Measurements from ENCODE around the gene GSDMA. TPM values are rescaled to one million over a fixed set of nuclear protein-coding genes. Genes with fewer than 3 reads are reported as not detected.
"Not testable (repeated sequence)": the region's sequence is repeated elsewhere in the genome, so short reads cannot be mapped to it uniquely, and the experiment has no call there.

Gene GSDMA
- total RNA-seq, 2 experiments from 2014 or later = 3.3 to 4.5 TPM

DNA sequence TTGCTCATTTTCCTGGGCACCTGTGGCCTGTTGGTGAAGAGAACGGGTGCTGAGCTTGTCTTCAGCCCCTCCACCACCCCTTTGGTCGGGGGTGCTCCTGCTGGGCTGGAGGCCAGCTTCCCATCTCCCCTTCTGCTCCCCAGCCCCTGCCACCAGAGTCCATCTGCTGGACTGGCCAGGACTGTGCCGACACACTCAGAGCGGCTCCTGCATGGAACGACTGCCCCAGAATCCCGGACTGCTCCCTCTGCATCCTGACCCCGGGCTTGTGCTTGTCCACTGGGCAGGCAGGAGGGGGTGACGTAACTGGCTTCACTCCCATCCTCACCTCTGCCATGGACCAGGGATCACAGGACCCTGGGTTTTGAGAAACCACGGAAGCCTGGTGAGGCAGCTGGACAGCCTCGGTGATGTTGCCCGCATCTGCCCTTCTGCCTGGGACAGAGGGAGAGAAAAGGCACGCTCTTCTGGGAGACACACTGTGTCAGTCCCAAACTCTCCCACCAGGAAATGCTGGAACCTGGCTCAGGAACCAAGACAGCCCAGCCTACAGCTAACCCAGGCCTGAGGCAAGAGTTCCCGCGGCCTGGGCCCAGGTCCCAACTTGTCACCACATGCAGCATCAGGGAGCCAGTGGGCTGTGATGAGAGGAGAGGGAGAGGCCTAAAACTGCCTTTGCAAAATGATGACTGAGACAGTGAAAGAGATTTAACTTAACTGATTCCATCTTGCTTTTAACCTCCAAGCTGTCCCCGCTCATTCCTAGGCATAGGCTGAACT, 16.1 kb upstream of the GSDMA start:
- Mint-ChIP-seq H3K9me3 (ENCODE audit: insufficient read depth) (no peaks in the 10 kb centered on the region), H3K4me3 (no peak overlapping the region), H3K4me1 (ENCODE audit: low read depth) (peaks cover 20% of the 10 kb centered on the region), H3K27ac (no peak overlapping the region), H3K27me3 (ENCODE audit: low read depth) (no peaks in the 10 kb centered on the region), H3K36me3 (ENCODE audit: low read depth) (no peaks in the 10 kb centered on the region)
- no peak for DNase-seq
- CTCF ChIA-PET = interaction anchor here (1.0 to 1.2 kb wide), 2 partner anchors 16 to 33 kb away, joined by 3 to 5 read pairs; partner anchors contain the start of gene PSMD3
- ATAC-seq = no peak
- POLR2A ChIA-PET = interaction anchor here (1.5 kb wide), 1 partner anchor 33 kb away, joined by 4 read pairs; the partner anchor contains the start of gene PSMD3

DNA sequence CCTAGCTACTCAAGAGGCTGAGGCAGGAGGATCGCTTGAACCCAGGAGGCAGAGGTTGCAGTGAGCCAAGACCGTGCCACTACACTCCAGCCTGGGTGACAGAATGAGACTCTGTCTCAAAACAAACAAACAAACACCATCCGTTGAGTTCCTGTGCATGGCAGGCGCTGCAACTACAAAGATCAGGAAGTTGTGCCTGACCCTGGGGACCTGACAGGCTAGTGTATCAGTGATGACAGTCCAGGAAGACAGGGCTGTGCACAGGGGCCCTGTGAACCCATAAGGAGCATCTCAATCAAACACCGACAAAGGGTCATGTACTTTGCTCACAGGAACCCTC, 14.3 kb upstream of the GSDMA start:
- H3K27me3 Mint-ChIP-seq (ENCODE audit: low read depth); H3K36me3 Mint-ChIP-seq (ENCODE audit: low read depth); DNase-seq; H3K4me3 Mint-ChIP-seq; CTCF ChIA-PET; POLR2A ChIA-PET; H3K9me3 Mint-ChIP-seq (ENCODE audit: insufficient read depth); ATAC-seq: not testable (repeated sequence)
- peak overlapping the region; percentile 52 for H3K27ac Mint-ChIP-seq
- H3K4me1 Mint-ChIP-seq (ENCODE audit: low read depth) = peaks cover 32% of the 10 kb centered on the region

DNA sequence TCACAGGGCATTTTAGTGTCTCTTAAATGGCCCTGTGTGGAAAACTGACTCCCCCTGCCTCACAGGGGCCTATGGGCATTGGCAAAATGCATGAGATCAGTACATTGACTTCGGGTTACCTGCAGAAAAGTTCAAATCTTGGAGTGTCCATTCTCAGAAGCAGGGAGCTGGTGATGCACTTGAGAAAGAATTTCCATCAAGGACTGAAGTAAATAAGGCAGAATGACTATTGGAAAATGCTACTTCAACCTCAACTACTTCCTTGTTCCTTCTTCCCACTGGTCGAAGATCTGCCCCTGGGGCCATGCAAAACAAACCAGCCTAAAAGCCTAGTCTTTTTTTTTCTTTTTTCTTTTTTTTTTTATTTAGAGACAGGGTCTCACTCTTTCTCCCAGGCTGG, 13.8 kb upstream of the GSDMA start:
- no peak for DNase-seq
- ChIA-PET CTCF (interaction anchor here (1.0 kb wide), 1 partner anchor 31 kb away, joined by 3 read pairs; no protein-coding TSS in a partner anchor), POLR2A (no interaction called here)
- peaks cover 2% of the 10 kb centered on the region for H3K27me3 Mint-ChIP-seq (ENCODE audit: low read depth)
- peaks cover 36% of the 10 kb centered on the region for H3K4me1 Mint-ChIP-seq (ENCODE audit: low read depth)
- H3K4me3 Mint-ChIP-seq = no peak overlapping the region
- no peak overlapping the region for H3K27ac Mint-ChIP-seq
- no peaks in the 10 kb centered on the region for H3K9me3 Mint-ChIP-seq (ENCODE audit: insufficient read depth)
- ATAC-seq = no peak
- H3K36me3 Mint-ChIP-seq (ENCODE audit: low read depth) = no peaks in the 10 kb centered on the region

DNA sequence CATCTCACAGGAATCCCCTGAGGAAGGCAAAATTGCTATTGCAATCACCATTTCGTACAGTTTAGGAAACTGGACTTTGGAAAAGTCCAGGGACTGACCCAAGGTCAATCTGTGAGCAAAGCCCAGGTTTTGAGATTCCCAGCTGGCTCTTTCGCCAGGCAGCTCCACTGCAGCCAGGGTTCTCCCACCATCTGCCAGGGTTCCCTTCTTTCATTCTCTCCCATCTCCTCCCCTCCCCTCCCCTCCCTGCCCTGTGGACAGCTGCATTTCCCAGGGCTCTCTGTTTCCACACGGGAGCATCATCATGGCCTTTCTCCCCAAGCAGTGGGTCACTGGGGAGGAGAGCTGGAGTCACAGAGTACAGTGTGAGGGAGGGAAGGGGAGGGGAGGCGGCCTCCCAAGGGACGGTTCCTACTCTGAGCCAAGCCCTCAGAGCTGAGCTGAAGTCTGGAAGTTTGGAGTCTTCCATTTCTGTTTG, 11.9 kb upstream of the GSDMA start:
- Mint-ChIP-seq H3K4me3 (no peak overlapping the region), H3K4me1 (ENCODE audit: low read depth) (peaks cover 36% of the 10 kb centered on the region), H3K27ac (no peak overlapping the region), H3K27me3 (ENCODE audit: low read depth) (peaks cover 2% of the 10 kb centered on the region), H3K9me3 (ENCODE audit: insufficient read depth) (no peaks in the 10 kb centered on the region), H3K36me3 (ENCODE audit: low read depth) (no peaks in the 10 kb centered on the region)
- POLR2A ChIA-PET = interaction anchor here (1.2 kb wide), 1 partner anchor 25 kb away, joined by 5 read pairs; no protein-coding TSS in a partner anchor
- ATAC-seq = no peak
- no peak for DNase-seq
- CTCF ChIA-PET = interaction anchor here (0.6 kb wide), 1 partner anchor 12 kb away, joined by 3 read pairs; no protein-coding TSS in a partner anchor

DNA sequence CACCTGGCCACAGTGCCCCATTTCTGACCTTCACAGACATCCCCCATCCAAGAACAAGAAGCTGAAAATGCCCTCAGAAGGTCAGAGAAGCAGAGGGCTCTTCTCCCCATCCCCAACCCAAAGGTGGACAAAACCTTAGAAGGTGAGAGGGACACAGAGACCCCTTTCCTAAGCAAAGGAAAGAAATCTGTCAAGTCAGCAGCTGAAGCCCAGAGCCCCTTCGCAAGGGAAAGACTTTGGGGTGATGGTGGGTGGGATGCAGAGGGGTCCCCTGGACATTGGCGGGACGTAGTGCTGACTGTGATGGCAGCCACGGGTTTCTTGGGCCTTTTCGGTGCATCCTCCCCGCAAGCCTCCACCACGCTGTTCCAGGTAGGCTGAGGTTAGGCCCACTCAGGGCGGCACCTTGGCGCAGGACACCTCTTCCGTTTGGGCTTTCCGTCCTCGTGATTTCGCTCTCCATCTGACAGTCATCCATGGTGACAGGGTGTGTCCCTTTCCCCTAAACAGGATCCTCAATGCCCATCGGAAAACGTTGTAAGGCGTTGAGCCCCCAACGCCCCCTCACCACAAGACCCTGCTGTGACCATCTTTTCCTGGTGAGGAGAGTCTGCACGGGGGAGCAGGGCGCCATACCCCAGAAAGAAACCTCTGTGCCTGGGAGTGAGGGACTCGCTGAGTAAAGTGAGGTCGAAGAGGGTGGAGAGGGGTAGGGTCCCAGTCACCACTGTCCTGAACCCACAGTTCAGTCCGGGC, 10.7 kb upstream of the GSDMA start:
- ATAC-seq (no peak), DNase-seq (no peak)
- POLR2A ChIA-PET = interaction anchor here (0.6 kb wide), 1 partner anchor 36 kb away, joined by 3 read pairs; no protein-coding TSS in a partner anchor
- Mint-ChIP-seq H3K4me1 (ENCODE audit: low read depth) (peaks cover 36% of the 10 kb centered on the region), H3K9me3 (ENCODE audit: insufficient read depth) (no peaks in the 10 kb centered on the region), H3K36me3 (ENCODE audit: low read depth) (no peaks in the 10 kb centered on the region), H3K27ac (no peak overlapping the region), H3K27me3 (ENCODE audit: low read depth) (peaks cover 2% of the 10 kb centered on the region), H3K4me3 (peak overlapping the region; percentile 61)
- CTCF ChIA-PET = interaction anchor here (1.5 kb wide), 1 partner anchor 216 kb away, joined by 3 read pairs; no protein-coding TSS in a partner anchor

DNA sequence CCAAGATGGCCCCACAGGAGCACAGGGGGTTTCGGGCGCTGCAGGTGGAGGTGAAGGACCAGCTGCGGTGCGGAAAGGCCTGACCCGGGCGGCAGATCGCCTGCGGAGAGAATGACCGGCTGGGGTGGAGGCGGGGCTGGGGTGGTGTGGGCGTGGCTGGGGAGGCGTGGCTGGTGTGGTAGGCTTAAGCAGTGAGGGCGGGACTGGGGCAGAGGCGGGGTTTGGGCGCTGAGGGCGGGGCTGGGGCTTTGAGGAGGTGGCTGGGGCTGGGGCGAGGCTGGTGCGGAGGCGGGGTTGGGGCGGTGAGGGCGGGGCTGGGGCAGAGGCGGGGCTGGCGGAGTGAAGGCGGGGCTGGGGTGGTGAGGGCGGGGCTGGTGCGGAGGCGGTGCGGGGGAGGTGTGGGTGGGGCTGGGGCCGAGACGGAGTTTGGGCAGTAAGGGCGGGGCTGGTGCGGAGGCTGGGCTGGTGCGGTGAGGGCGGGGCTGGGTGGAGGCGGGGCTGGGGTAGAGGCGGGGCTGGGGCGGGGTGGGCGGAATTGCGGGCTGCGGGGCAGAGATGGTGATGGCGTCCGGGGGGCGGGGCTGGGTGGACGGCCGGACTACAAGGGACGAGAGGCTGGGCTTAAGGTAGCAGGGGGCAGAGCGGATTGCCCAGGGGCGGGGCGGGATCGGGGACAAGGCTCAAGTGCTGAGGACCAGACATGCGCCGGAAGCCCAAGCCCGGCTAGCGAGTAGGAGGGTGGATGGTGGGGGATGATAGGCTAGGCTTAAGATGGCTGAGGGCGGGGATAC, 9.9 kb upstream of the GSDMA start:
- POLR2A ChIA-PET = interaction anchor here (2.0 to 2.4 kb wide), 2 partner anchors 26 to 27 kb away, joined by 6 to 16 read pairs; partner anchors contain the start of genes ORMDL3 and PSMD3

DNA sequence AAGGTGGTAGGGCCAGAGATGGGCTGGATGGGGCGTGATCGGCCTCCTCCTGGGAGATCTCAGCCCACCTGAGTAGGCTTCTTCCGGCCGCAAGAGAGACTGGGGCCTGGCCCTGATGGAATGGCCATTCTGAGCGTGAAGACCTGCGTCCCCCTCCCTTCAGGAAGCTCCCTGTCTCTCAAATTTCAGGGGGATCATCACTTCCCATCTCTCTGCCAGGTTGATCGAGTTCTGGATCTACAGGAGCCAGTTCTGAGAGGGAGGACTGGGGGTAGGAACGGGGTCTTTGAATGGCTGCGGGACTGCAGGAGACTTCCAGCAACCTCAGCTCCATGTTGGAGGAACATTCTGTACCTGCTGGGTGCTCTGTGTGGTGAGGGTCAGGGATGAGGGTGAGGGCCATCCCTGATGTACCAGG, 9.3 kb upstream of the GSDMA start:
- ChIA-PET CTCF (interaction anchor here (1.5 to 9.2 kb wide), 2 partner anchors 27 to 215 kb away, joined by 3 to 115 read pairs; partner anchors contain the start of gene PSMD3), POLR2A (interaction anchor here (0.7 to 2.4 kb wide), 3 partner anchors 12 to 27 kb away, joined by 4 to 16 read pairs (median 6); partner anchors contain the start of genes ORMDL3 and PSMD3)

More for the DNA sequence above, 9.9 kb upstream of the GSDMA start:
- no peaks in the 10 kb centered on the region for H3K9me3 Mint-ChIP-seq (ENCODE audit: insufficient read depth)
- H3K36me3 Mint-ChIP-seq (ENCODE audit: low read depth) = no peaks in the 10 kb centered on the region
- DNase-seq = peak; percentile 97
- H3K27me3 Mint-ChIP-seq (ENCODE audit: low read depth) = peaks cover 2% of the 10 kb centered on the region
- H3K4me3 Mint-ChIP-seq = peak overlapping the region; percentile 77
- H3K27ac Mint-ChIP-seq = peak overlapping the region; percentile 88
- peak; percentile 86 for ATAC-seq
- CTCF ChIA-PET = interaction anchor here (1.5 to 9.2 kb wide), 2 partner anchors 28 to 216 kb away, joined by 3 to 115 read pairs; partner anchors contain the start of gene PSMD3
- H3K4me1 Mint-ChIP-seq (ENCODE audit: low read depth) = peaks cover 29% of the 10 kb centered on the region

DNA sequence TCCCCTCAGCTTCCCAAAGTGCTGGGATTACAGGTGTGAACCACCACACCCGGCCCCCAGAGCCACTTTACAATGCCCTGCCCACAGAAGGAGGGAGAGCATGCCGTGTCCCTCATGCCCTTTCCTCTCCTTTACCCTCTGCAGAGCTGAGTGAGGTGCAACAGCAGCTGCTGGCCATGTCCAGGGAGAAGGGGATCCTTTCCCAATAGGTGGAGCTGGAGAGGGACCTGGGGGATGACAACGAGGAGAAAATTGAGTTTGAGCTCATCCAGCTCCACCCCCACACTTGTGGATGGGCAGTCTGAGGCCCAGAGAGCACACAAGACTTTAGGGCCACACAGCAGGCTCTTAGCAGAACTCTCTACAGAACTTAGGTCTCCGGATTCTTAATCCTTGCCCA, 7.9 kb upstream of the GSDMA start:
- Mint-ChIP-seq H3K9me3 (ENCODE audit: insufficient read depth) (no peaks in the 10 kb centered on the region), H3K4me1 (ENCODE audit: low read depth) (peaks cover 24% of the 10 kb centered on the region), H3K36me3 (ENCODE audit: low read depth) (no peaks in the 10 kb centered on the region), H3K4me3 (no peak overlapping the region), H3K27me3 (ENCODE audit: low read depth) (peaks cover 2% of the 10 kb centered on the region), H3K27ac (no peak overlapping the region)
- ChIA-PET POLR2A (interaction anchor here (1.1 to 2.4 kb wide), 3 partner anchors 25 to 28 kb away, joined by 3 to 16 read pairs (median 6); partner anchors contain the start of genes ORMDL3 and PSMD3), CTCF (interaction anchor here (0.7 to 9.2 kb wide), 3 partner anchors 26 to 224 kb away, joined by 3 to 115 read pairs (median 3); partner anchors contain the start of genes MIEN1 and PSMD3)
- no peak for DNase-seq
- ATAC-seq = no peak

More for the DNA sequence above, 9.3 kb upstream of the GSDMA start:
- ATAC-seq (no peak), DNase-seq (no peak)
- Mint-ChIP-seq H3K4me3 (peak overlapping the region; percentile 77), H3K9me3 (ENCODE audit: insufficient read depth) (no peaks in the 10 kb centered on the region), H3K27ac (peak overlapping the region; percentile 88), H3K27me3 (ENCODE audit: low read depth) (peaks cover 2% of the 10 kb centered on the region), H3K36me3 (ENCODE audit: low read depth) (no peaks in the 10 kb centered on the region), H3K4me1 (ENCODE audit: low read depth) (peaks cover 25% of the 10 kb centered on the region)

DNA sequence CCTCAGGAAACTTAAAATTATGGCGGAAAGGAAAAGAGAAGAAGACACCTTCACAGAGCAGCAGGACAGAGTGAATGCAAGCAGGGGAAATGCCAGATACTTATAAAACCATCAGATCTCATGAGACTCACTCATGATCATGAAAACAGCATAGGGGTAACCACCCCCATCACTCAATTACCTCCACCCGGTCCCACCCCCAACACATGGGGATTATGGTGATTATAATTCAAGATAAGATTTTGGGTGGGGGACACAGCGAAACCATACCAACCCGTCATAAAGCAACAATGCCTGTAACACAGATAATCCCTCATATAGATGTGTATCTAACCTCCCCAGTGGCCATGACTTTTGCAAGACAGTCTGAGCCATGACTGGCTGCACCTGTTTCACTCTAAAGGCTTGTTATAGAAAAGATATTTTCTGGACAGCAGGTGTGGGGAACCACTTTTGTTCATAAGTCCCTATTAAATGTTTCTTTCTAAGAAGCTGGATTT, 7.0 kb upstream of the GSDMA start:
- ChIA-PET POLR2A (interaction anchor here (1.0 kb wide), 1 partner anchor 30 kb away, joined by 3 read pairs; no protein-coding TSS in a partner anchor), CTCF (interaction anchor here (1.0 to 9.2 kb wide), 2 partner anchors 25 to 156 kb away, joined by 4 to 115 read pairs; partner anchors contain the start of gene PSMD3)
- H3K4me1 Mint-ChIP-seq (ENCODE audit: low read depth) = peaks cover 21% of the 10 kb centered on the region
- H3K36me3 Mint-ChIP-seq (ENCODE audit: low read depth) = no peaks in the 10 kb centered on the region
- DNase-seq = no peak
- H3K27ac Mint-ChIP-seq = no peak overlapping the region
- H3K9me3 Mint-ChIP-seq (ENCODE audit: insufficient read depth) = no peaks in the 10 kb centered on the region
- H3K4me3 Mint-ChIP-seq = no peak overlapping the region
- H3K27me3 Mint-ChIP-seq (ENCODE audit: low read depth) = peaks cover 2% of the 10 kb centered on the region
- ATAC-seq = no peak

DNA sequence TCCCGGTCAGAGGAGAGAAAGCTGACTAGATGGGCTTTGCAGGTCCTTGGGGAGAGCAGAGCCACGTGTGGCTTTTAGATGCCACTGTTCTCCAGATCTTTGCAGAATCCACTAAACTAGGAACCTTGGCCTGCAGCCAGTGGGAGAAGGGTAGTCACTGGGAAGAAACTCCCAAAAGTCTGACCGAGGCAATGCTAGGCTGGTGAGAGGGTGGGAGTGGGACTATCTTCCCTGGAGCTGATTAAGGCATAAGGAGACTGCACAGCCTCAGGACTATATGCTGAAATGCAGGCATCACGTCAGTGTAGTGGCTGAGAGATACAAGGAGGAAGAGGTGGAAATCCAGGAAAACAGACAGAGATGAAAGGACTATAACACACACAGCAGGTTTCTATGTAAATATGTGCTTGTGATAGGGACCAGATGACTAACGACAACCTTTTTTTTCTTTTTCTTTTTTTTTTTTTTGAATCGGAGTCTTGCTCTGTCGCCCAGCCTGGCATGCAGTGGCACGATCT, 2.2 kb upstream of the GSDMA start:
- ChIA-PET POLR2A (no interaction called here), CTCF (interaction anchor here (3.9 to 9.2 kb wide), 2 partner anchors 16 to 20 kb away, joined by 19 to 115 read pairs; partner anchors contain the start of gene PSMD3)
- ATAC-seq = no peak
- no peaks in the 10 kb centered on the region for H3K36me3 Mint-ChIP-seq (ENCODE audit: low read depth)
- H3K4me1 Mint-ChIP-seq (ENCODE audit: low read depth) = peaks cover 30% of the 10 kb centered on the region
- no peak for DNase-seq
- H3K27ac Mint-ChIP-seq = no peak overlapping the region
- no peaks in the 10 kb centered on the region for H3K9me3 Mint-ChIP-seq (ENCODE audit: insufficient read depth)
- peaks cover 4% of the 10 kb centered on the region for H3K27me3 Mint-ChIP-seq (ENCODE audit: low read depth)
- H3K4me3 Mint-ChIP-seq = no peak overlapping the region

Measured in activated CD8-positive, alpha-beta T cell treated with anti-CD3 and anti-CD28 coated beads, Interleukin-2, amount 10 ng/mL, durations not matched to agents 7 days and 5 days (primary cell).